ENCODE measurements around the gene MPDU1. TPM values are rescaled to one million over a fixed set of nuclear protein-coding genes. Genes with fewer than 3 reads are reported as not detected.
"Not testable (repeated sequence)": the region's sequence is repeated elsewhere in the genome, so short reads cannot be mapped to it uniquely, and the experiment has no call there.

Gene MPDU1
- total RNA-seq, 2 experiments from 2014 or later, result 50.2 TPM

- no peaks in the 10 kb centered on the region for H3K9me3 Mint-ChIP-seq
- POLR2A ChIA-PET, result interaction anchor here (1.7 to 2.4 kb wide), 2 partner anchors 15 to 96 kb away, joined by 4 to 10 read pairs; partner anchors contain the start of gene TP53
- no peak overlapping the region for H3K4me3 Mint-ChIP-seq
- DNase-seq (no peak), ATAC-seq (ENCODE audit: low read depth) (no peak)
- H3K36me3 Mint-ChIP-seq, result peaks cover 21% of the 10 kb centered on the region
- H3K4me1 Mint-ChIP-seq, result peaks cover 3% of the 10 kb centered on the region
- H3K27me3 Mint-ChIP-seq, result no peaks in the 10 kb centered on the region
- peak overlapping the region; percentile 49 for H3K27ac Mint-ChIP-seq
These were observed 7.1 kb downstream of the MPDU1 start for GRCh38 chr17:7590743-7591142.

GRCh38 chr17:7591596-7591995 lies 7.9 kb downstream of the MPDU1 start:
- DNase-seq (no peak), ATAC-seq (ENCODE audit: low read depth) (no peak)
- H3K4me1 Mint-ChIP-seq, result peaks cover 3% of the 10 kb centered on the region
- H3K27me3 Mint-ChIP-seq, result no peaks in the 10 kb centered on the region
- no peak overlapping the region for H3K27ac Mint-ChIP-seq
- H3K9me3 Mint-ChIP-seq, result no peaks in the 10 kb centered on the region
- H3K4me3 Mint-ChIP-seq, result no peak overlapping the region
- H3K36me3 Mint-ChIP-seq, result peaks cover 21% of the 10 kb centered on the region
- POLR2A ChIA-PET, result interaction anchor here (1.7 kb wide), 1 partner anchor 16 kb away, joined by 4 read pairs; no protein-coding TSS in a partner anchor

GRCh38 chr17:7592422-7593021 lies 8.9 kb downstream of the MPDU1 start:
- ATAC-seq (ENCODE audit: low read depth) (no peak), DNase-seq (no peak)
- no peaks in the 10 kb centered on the region for H3K4me1 Mint-ChIP-seq
- no peak overlapping the region for H3K27ac Mint-ChIP-seq
- no peaks in the 10 kb centered on the region for H3K9me3 Mint-ChIP-seq
- H3K4me3 Mint-ChIP-seq, result no peak overlapping the region
- H3K36me3 Mint-ChIP-seq, result peaks cover 21% of the 10 kb centered on the region
- no peaks in the 10 kb centered on the region for H3K27me3 Mint-ChIP-seq
- POLR2A ChIA-PET, result no interaction called here

- DNase-seq, result no peak
- Mint-ChIP-seq H3K4me1 (no peaks in the 10 kb centered on the region), H3K27me3 (no peaks in the 10 kb centered on the region), H3K27ac (no peak overlapping the region), H3K9me3 (no peaks in the 10 kb centered on the region), H3K36me3 (peaks cover 21% of the 10 kb centered on the region), H3K4me3 (no peak overlapping the region)
- ATAC-seq (ENCODE audit: low read depth), result no peak
- POLR2A ChIA-PET, result no interaction called here
These were observed 9.6 kb downstream of the MPDU1 start for GRCh38 chr17:7593296-7593695.

GRCh38 chr17:7597561-7597960 lies 13.9 kb downstream of the MPDU1 start:
- H3K27ac Mint-ChIP-seq; H3K4me3 Mint-ChIP-seq; POLR2A ChIA-PET; ATAC-seq (ENCODE audit: low read depth); H3K9me3 Mint-ChIP-seq; DNase-seq; H3K27me3 Mint-ChIP-seq; H3K4me1 Mint-ChIP-seq: not testable (repeated sequence)
- peaks cover 29% of the 10 kb centered on the region for H3K36me3 Mint-ChIP-seq

GRCh38 chr17:7606280-7606679 lies 22.6 kb downstream of the MPDU1 start:
- Mint-ChIP-seq H3K4me1 (peaks cover 8% of the 10 kb centered on the region), H3K27ac (no peak overlapping the region), H3K4me3 (no peak overlapping the region), H3K36me3 (peaks cover 16% of the 10 kb centered on the region), H3K9me3 (no peaks in the 10 kb centered on the region), H3K27me3 (no peaks in the 10 kb centered on the region)
- ATAC-seq (ENCODE audit: low read depth) (no peak), DNase-seq (no peak)
- POLR2A ChIA-PET, result no interaction called here

- peaks cover 4% of the 10 kb centered on the region for H3K36me3 Mint-ChIP-seq
- no peak for DNase-seq
- peaks cover 28% of the 10 kb centered on the region for H3K4me1 Mint-ChIP-seq
- no peaks in the 10 kb centered on the region for H3K9me3 Mint-ChIP-seq
- H3K27ac Mint-ChIP-seq, result no peak overlapping the region
- no peaks in the 10 kb centered on the region for H3K27me3 Mint-ChIP-seq
- no peak overlapping the region for H3K4me3 Mint-ChIP-seq
- POLR2A ChIA-PET, result no interaction called here
- no peak for ATAC-seq (ENCODE audit: low read depth)
These were observed 27.0 kb downstream of the MPDU1 start for GRCh38 chr17:7610641-7611040.

- Mint-ChIP-seq H3K27me3 (no peaks in the 10 kb centered on the region), H3K27ac (no peak overlapping the region), H3K9me3 (no peaks in the 10 kb centered on the region), H3K36me3 (peaks cover 1% of the 10 kb centered on the region), H3K4me3 (peak overlapping the region; percentile 28), H3K4me1 (peaks cover 28% of the 10 kb centered on the region)
- POLR2A ChIA-PET, result interaction anchor here (0.5 to 0.6 kb wide), 2 partner anchors 37 to 75 kb away, joined by 3 read pairs; partner anchors contain the start of gene TP53
- ATAC-seq (ENCODE audit: low read depth) (no peak), DNase-seq (no peak)
These were observed 28.1 kb downstream of the MPDU1 start for GRCh38 chr17:7611635-7612293.

- no peaks in the 10 kb centered on the region for H3K27me3 Mint-ChIP-seq
- POLR2A ChIA-PET, result interaction anchor here (0.5 kb wide), 1 partner anchor 36 kb away, joined by 3 read pairs; no protein-coding TSS in a partner anchor
- ATAC-seq (ENCODE audit: low read depth), result no peak
- H3K9me3 Mint-ChIP-seq, result no peaks in the 10 kb centered on the region
- no peak overlapping the region for H3K27ac Mint-ChIP-seq
- peaks cover 28% of the 10 kb centered on the region for H3K4me1 Mint-ChIP-seq
- peaks cover 1% of the 10 kb centered on the region for H3K36me3 Mint-ChIP-seq
- no peak for DNase-seq
- H3K4me3 Mint-ChIP-seq, result no peak overlapping the region
These were observed 28.6 kb downstream of the MPDU1 start for GRCh38 chr17:7612294-7612640.

- H3K27me3 Mint-ChIP-seq, result no peaks in the 10 kb centered on the region
- no peak for ATAC-seq (ENCODE audit: low read depth)
- peaks cover 28% of the 10 kb centered on the region for H3K4me1 Mint-ChIP-seq
- no peaks in the 10 kb centered on the region for H3K9me3 Mint-ChIP-seq
- H3K36me3 Mint-ChIP-seq, result peaks cover 1% of the 10 kb centered on the region
- POLR2A ChIA-PET, result interaction anchor here (0.6 to 2.7 kb wide), 14 partner anchors 13 to 129 kb away, joined by 3 to 22 read pairs (median 5); partner anchors contain the start of genes ATP1B2, CD68, DNAH2 and MPDU1
- DNase-seq, result no peak
- H3K4me3 Mint-ChIP-seq, result peak overlapping the region; percentile 91
- H3K27ac Mint-ChIP-seq, result peak overlapping the region; percentile 88
These were observed 30.2 kb downstream of the MPDU1 start for GRCh38 chr17:7613769-7614424.

GRCh38 chr17:7614425-7615264 lies 31.0 kb downstream of the MPDU1 start, which contains the start of gene FXR2:
FXR2 (minus strand) TSS chr17:7614897; CDS start chr17:7614532, 365 bp downstream.
- ATAC-seq (ENCODE audit: low read depth) (peak; percentile 90), DNase-seq (peak; percentile 97)
- Mint-ChIP-seq H3K4me3 (peak within 1 kb of the TSS; percentile 91), H3K9me3 (no peaks in the 10 kb centered on the region), H3K4me1 (peaks cover 25% of the 10 kb centered on the region), H3K36me3 (peaks cover 1% of the 10 kb centered on the region), H3K27me3 (no peaks in the 10 kb centered on the region), H3K27ac (peak within 1 kb of the TSS; percentile 95)
- POLR2A ChIA-PET, result interaction anchor here (0.8 to 2.7 kb wide), 19 partner anchors 13 to 179 kb away, joined by 3 to 22 read pairs (median 4); partner anchors contain the start of genes ATP1B2, CD68, DNAH2 and MPDU1

GRCh38 chr17:7615265-7615747 lies 31.7 kb downstream of the MPDU1 start:
- H3K4me1 Mint-ChIP-seq, result peaks cover 24% of the 10 kb centered on the region
- no peaks in the 10 kb centered on the region for H3K27me3 Mint-ChIP-seq
- peak overlapping the region; percentile 86 for H3K4me3 Mint-ChIP-seq
- DNase-seq, result no peak
- no peak for ATAC-seq (ENCODE audit: low read depth)
- POLR2A ChIA-PET, result interaction anchor here (0.8 to 2.7 kb wide), 17 partner anchors 12 to 179 kb away, joined by 3 to 22 read pairs (median 4); partner anchors contain the start of genes ATP1B2, CD68, DNAH2 and MPDU1
- H3K9me3 Mint-ChIP-seq, result no peaks in the 10 kb centered on the region
- peak overlapping the region; percentile 95 for H3K27ac Mint-ChIP-seq
- peaks cover 1% of the 10 kb centered on the region for H3K36me3 Mint-ChIP-seq
